ENCODE measurements around the gene OR2T6.
"Not testable (repeated sequence)": the region's sequence is repeated elsewhere in the genome, so short reads cannot be mapped to it uniquely, and the experiment has no call there.

OR2T6 gene

GRCh38 chr1:248375446-248375845, at the start of gene OR2T6:
OR2T6 (plus strand) TSS chr1:248375746; CDS start chr1:248387609, 11,863 bp downstream.
- no peak for DNase-seq

GRCh38 chr1:248343451-248343850, 32.1 kb upstream of the OR2T6 start:
- DNase-seq: no peak

- DNase-seq: no peak
These were observed 27.1 kb upstream of the OR2T6 start, which contains the start of gene OR14C36 for GRCh38 chr1:248348475-248348874. OR14C36 (plus strand) TSS chr1:248348775; CDS start chr1:248348775, 0 bp downstream.

- no peak for DNase-seq
These were observed 16.1 kb upstream of the OR2T6 start for GRCh38 chr1:248359415-248359814.

GRCh38 chr1:248361121-248361715, 14.3 kb upstream of the OR2T6 start, which contains the start of gene OR2T4:
OR2T4 (plus strand) TSS chr1:248361665; CDS start chr1:248361665, 0 bp downstream.
- no peak for DNase-seq

GRCh38 chr1:248366609-248367008, 8.9 kb upstream of the OR2T6 start:
- DNase-seq: no peak

- no peak for DNase-seq
These were observed 3.2 kb upstream of the OR2T6 start for GRCh38 chr1:248372394-248372793.

- no peak for DNase-seq
These were observed 1.8 kb upstream of the OR2T6 start for GRCh38 chr1:248373761-248374160.

GRCh38 chr1:248376916-248377315, 1.4 kb downstream of the OR2T6 start:
- DNase-seq: no peak

- no peak for DNase-seq
These were observed 5.3 kb downstream of the OR2T6 start for GRCh38 chr1:248380854-248381253.

GRCh38 chr1:248388426-248388825, 12.9 kb downstream of the OR2T6 start:
- DNase-seq: no peak

- DNase-seq: no peak
These were observed 17.5 kb downstream of the OR2T6 start for GRCh38 chr1:248393050-248393449.

- DNase-seq: no peak
These were observed 27.2 kb downstream of the OR2T6 start, which contains the start of gene OR2T1 for GRCh38 chr1:248402748-248403147. OR2T1 (plus strand) TSS chr1:248403048; CDS start chr1:248406148, 3,100 bp downstream.

- no peak for DNase-seq
These were observed 28.5 kb downstream of the OR2T6 start for GRCh38 chr1:248404024-248404423.

- no peak for DNase-seq
These were observed 31.5 kb downstream of the OR2T6 start for GRCh38 chr1:248406721-248407692.

- no peak for DNase-seq
These were observed 40.7 kb downstream of the OR2T6 start for GRCh38 chr1:248416226-248416625.

- no peak for DNase-seq
These were observed 42.3 kb downstream of the OR2T6 start for GRCh38 chr1:248417854-248418253.

GRCh38 chr1:248421384-248421783, 45.8 kb downstream of the OR2T6 start:
- DNase-seq: no peak

GRCh38 chr1:248427526-248428191, 52.1 kb downstream of the OR2T6 start:
- not testable (repeated sequence) for DNase-seq

- not testable (repeated sequence) for DNase-seq
These were observed 52.6 kb downstream of the OR2T6 start for GRCh38 chr1:248428192-248428533.

- DNase-seq: not testable (repeated sequence)
These were observed 56.1 kb downstream of the OR2T6 start for GRCh38 chr1:248431683-248432082.

- not testable (repeated sequence) for DNase-seq
These were observed 56.7 kb downstream of the OR2T6 start for GRCh38 chr1:248432201-248432600.

- not testable (repeated sequence) for DNase-seq
These were observed 58.4 kb downstream of the OR2T6 start for GRCh38 chr1:248433811-248434415.

Measured in stimulated activated CD4-positive, alpha-beta T cell treated with anti-CD3 and anti-CD28 coated beads, Interleukin-4, amount 100 ng/mL, for 1 hour (primary cell).